HepG2 (cell line): Measurements from ENCODE around the gene PPP1CB. TPM values are rescaled to one million over a fixed set of nuclear protein-coding genes. Genes with fewer than 3 reads are reported as not detected.

Experiments
- ATAC-seq: fragments of 200-7000 bp; cut with Tn5 transposase; 3 replicates; pipeline ENCODE4 v1.9.1; 2020; ENCODE audit warnings: mild to moderate bottlenecking, moderate library complexity
- BruUV-seq: library from RNA; stranded (reverse); fragments of 400-500 nt; replicated peaks from 2 replicates; lab custom pipeline; 2021; lab: Mats Ljungman, UMichigan
- CTCF ChIA-PET: fragments of 300-600 bp; formaldehyde crosslinking; extraction: SDS; loops from one replicate; lab custom pipeline; 2021; ENCODE audit warnings: low total read pairs, inconsistent platforms, low intra/inter-chr PET ratio; lab: Yijun Ruan, JAX
- POLR2A ChIA-PET: fragments of 350-600 bp; sonication (Branson Sonifier 250); formaldehyde crosslinking; loops from one replicate; lab custom pipeline; 2020; ENCODE audit warnings: antibody characterized with exemption, inconsistent platforms; lab: Yijun Ruan, JAX
- DNase-seq: peaks from one replicate; pipeline ENCODE4 v3.0.0-alpha.2; 2015; ENCODE audit warnings: low spot score
- FAIRE-seq: peaks from 3 replicates; lab custom pipeline; 2011; peaks lifted over from hg19 to GRCh38; lab: Jason Lieb, UNC
- H2AFZ ChIP-seq: one replicate; pipeline ENCODE4 v1.6.1; 2011; ENCODE audit warnings: low read length, inconsistent platforms
- H3K27ac ChIP-seq: fragments of 300-600 bp; 3 replicates; pipeline ENCODE4 v1.8.0; 2011; ENCODE audit warnings: mixed run types, mild to moderate bottlenecking, mixed read lengths, low read length, inconsistent platforms; ENCODE audit not compliant: insufficient read depth; ENCODE audit errors: extremely low read length
- H3K27me3 ChIP-seq, 2 experiments: fragments of 200-600 bp in 1 of 2; 2 replicates in 1 of 2; 3 replicates in 1 of 2; pipeline versions ENCODE4 v1.6.0 to v1.8.0; 2011; ENCODE audit warnings: low read length in 2 of 2, mild to moderate bottlenecking in 2 of 2, moderate library complexity in 2 of 2, inconsistent platforms in 1 of 2; ENCODE audit not compliant: insufficient read depth in 2 of 2, control insufficient read depth in 1 of 2
- H3K36me3 ChIP-seq, 2 experiments: fragments of 200-600 bp in 1 of 2; replicated peaks in 1 of 2; 2 replicates in 1 of 2; 3 replicates in 1 of 2; pipeline versions ENCODE4 v1.5.1 to v1.8.0; 2011; ENCODE audit warnings: low read length in 2 of 2, inconsistent platforms in 1 of 2; ENCODE audit not compliant: insufficient read depth in 2 of 2, control insufficient read depth in 1 of 2
- H3K4me1 ChIP-seq: 2 replicates; pipeline ENCODE4 v1.5.1; 2012; ENCODE audit warnings: low read length, inconsistent platforms; ENCODE audit not compliant: insufficient read depth
- H3K4me2 ChIP-seq: 2 replicates; pipeline ENCODE4 v1.6.0; 2011; ENCODE audit warnings: low read depth, low read length, inconsistent platforms
- H3K4me3 ChIP-seq, 3 experiments: fragments of 200-600 bp in 1 of 3; sonication (generic), shearing (Covaris generic) in 1 of 3; replicated peaks in 1 of 3; 2 replicates each; pipeline ENCODE4 v1.5.1; 2011 to 2016; ENCODE audit warnings: low read length in 3 of 3, inconsistent platforms in 2 of 3, low read depth in 2 of 3, mild to moderate bottlenecking in 2 of 3, control low read depth in 1 of 3, mixed read lengths in 1 of 3; ENCODE audit not compliant: insufficient read depth in 1 of 3
- H3K79me2 ChIP-seq: one replicate; pipeline ENCODE4 v1.6.1; 2011; ENCODE audit warnings: low read length, inconsistent platforms; ENCODE audit not compliant: insufficient read depth
- H3K9ac ChIP-seq: 2 replicates; pipeline ENCODE4 v1.6.0; 2011; ENCODE audit warnings: mild to moderate bottlenecking, low read depth, low read length, inconsistent platforms; ENCODE audit not compliant: insufficient read depth
- H3K9me3 ChIP-seq: 2 replicates; pipeline ENCODE4 v1.5.1; 2012; ENCODE audit warnings: mild to moderate bottlenecking, low read length
- H4K20me1 ChIP-seq: 2 replicates; pipeline ENCODE4 v1.6.0; 2011; ENCODE audit warnings: inconsistent platforms, mild to moderate bottlenecking, low read length, moderate library complexity; ENCODE audit not compliant: insufficient read depth
- CC2D1A ChIP-seq: sonication (generic); formaldehyde crosslinking; IDR thresholded peaks from 2 replicates; pipeline ENCODE4 v1.8.1; 2023; ENCODE audit warnings: mild to moderate bottlenecking, missing genetic modification reagents
- MAFK ChIP-seq, 2 experiments: IDR thresholded peaks in 1 of 2; conservative IDR thresholded peaks in 1 of 2; 2 replicates each; pipeline ENCODE4 v1.6.1; 2011; ENCODE audit warnings: improper control_type of control experiment in 2 of 2, low read length in 2 of 2
- MED1 ChIP-seq: sonication (generic); formaldehyde crosslinking; IDR thresholded peaks from 2 replicates; pipeline ENCODE4 v1.4.0; 2020; ENCODE audit warnings: missing genetic modification reagents
- NFE2L2 ChIP-seq: fragments of 150-350 bp; IDR thresholded peaks from 2 replicates; pipeline ENCODE4 v1.6.1; 2014; ENCODE audit warnings: low read length
- NR1H2 ChIP-seq: sonication (generic); formaldehyde crosslinking; IDR thresholded peaks from 2 replicates; pipeline ENCODE4 v1.8.1; 2022; ENCODE audit warnings: low read depth, missing genetic modification reagents, borderline replicate concordance
- PRDM15 ChIP-seq: sonication (generic); formaldehyde crosslinking; IDR thresholded peaks from 2 replicates; pipeline ENCODE4 v1.4.0; 2020; ENCODE audit warnings: missing genetic modification reagents
- SMC3 ChIP-seq: IDR thresholded peaks from 2 replicates; pipeline ENCODE4 v1.6.1; 2011; ENCODE audit warnings: low read length, improper control_type of control experiment
- ZC3H13 ChIP-seq: sonication (generic); formaldehyde crosslinking; IDR thresholded peaks from 2 replicates; pipeline ENCODE4 v1.8.1; 2023; ENCODE audit warnings: mild to moderate bottlenecking, missing genetic modification reagents, moderate library complexity
- ZNF430 ChIP-seq: sonication (generic); formaldehyde crosslinking; IDR thresholded peaks from 2 replicates; pipeline ENCODE4 v1.9.0; 2021; ENCODE audit warnings: mild to moderate bottlenecking, missing genetic modification reagents
- ZNF629 ChIP-seq: sonication (generic); formaldehyde crosslinking; conservative IDR thresholded peaks from 2 replicates; pipeline ENCODE4 v1.5.0; 2020; ENCODE audit warnings: missing genetic modification reagents
- WGBS: methylation state at CpG from one replicate; pipeline ENCODE4 v1.1.6; 2017; ENCODE audit warnings: low lambda C conversion rate; 5-methylcytosine and 5-hydroxymethylcytosine counted together
- in situ Hi-C: cut with HindIII; loops from 2 replicates; pipeline ENCODE4 v1.10.0; 2017; ENCODE audit warnings: low pct_unique_long_range_greater_than_20kb; ENCODE audit not compliant: extremely low pct_ligation_motif_present
- intact Hi-C: fragments of 100-400 bp; cut with micrococcal nuclease; formaldehyde crosslinking; loops from one replicate; pipeline ENCODE4 v1.10.0; 2022; ENCODE audit not compliant: unreplicated experiment
- polyA plus RNA-seq, 8 experiments: library from polyadenylated mRNA; depleted of rRNA in 3 of 8; stranded (reverse) in 7 of 8; unstranded in 1 of 8; fragments of >200 nt; fragmentation: Illumina TruSeq in 4 of 8; extraction: Trizol in 4 of 8; gene quantifications; 2 replicates each; pipeline versions ENCODE4 v1.2.1 to v1.2.3, GENCODE V29; 2011 to 2016; ENCODE audit warnings: low read depth in 4 of 8, missing spikeins in 1 of 8, mixed read lengths in 1 of 8; ENCODE audit not compliant: insufficient read depth in 1 of 8
- total RNA-seq, 5 experiments: library from RNA; depleted of rRNA; stranded (reverse); fragments of >200 nt; fragmentation: Illumina TruSeq; extraction: Trizol; gene quantifications; 2 replicates each; pipeline ENCODE4 v1.2.3, GENCODE V29; 2016; ENCODE audit warnings: low read depth in 1 of 5

PPP1CB gene
- total and polyA plus RNA-seq, 2 of the 13 experiments (the other 11 are each of a cell fraction or from before 2014, with no cell fraction given) = 46.9 to 109 TPM

DNA sequence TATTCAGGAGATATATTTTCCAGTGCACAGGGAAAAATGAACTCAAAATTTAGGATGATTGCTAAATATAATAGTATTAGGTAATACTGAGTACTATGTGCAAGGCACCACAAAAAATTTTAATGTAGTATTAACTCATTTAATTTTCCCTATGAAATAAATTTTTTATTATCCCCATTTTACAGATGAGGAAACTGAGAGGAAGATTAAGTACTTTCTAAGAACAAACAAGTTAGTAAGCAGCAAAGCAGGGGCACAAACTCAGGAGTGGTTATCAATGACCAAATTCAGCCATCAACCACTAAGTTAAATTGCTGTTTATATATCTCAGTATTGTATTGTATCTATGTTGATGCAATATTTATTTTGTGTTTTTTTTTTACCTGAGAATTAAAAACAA, 73.2 kb downstream of the PPP1CB start:
- no peak overlapping the region for H3K27ac ChIP-seq
- TF ChIP-seq SMC3 = no peak
- TF ChIP-seq ZNF629 (CRISPR knock-in tag) = peak; percentile 51
- BruUV-seq = no TSS peak
- DNase-seq (no peak), FAIRE-seq (no peak), ATAC-seq (no peak)
- no peaks in the 10 kb centered on the region for H3K9me3 ChIP-seq
- no peaks in the 10 kb centered on the region for H4K20me1 ChIP-seq
- no peak overlapping the region for H3K9ac ChIP-seq
- ChIA-PET CTCF (no interaction called here), POLR2A (no interaction called here)
- no peak overlapping the region for H3K4me3 ChIP-seq
- intact Hi-C loops = loop anchor here (10.0 kb wide), 1 partner anchor 100 kb away; no protein-coding TSS in a partner anchor
- H3K4me2 ChIP-seq = no peak overlapping the region
- no peaks in the 10 kb centered on the region for H3K27me3 ChIP-seq
- no peaks in the 10 kb centered on the region for H3K36me3 ChIP-seq
- in situ Hi-C loops = loop anchor here (10.0 kb wide), 2 partner anchors 120 to 380 kb away; no protein-coding TSS in a partner anchor
- no peaks in the 10 kb centered on the region for H3K79me2 ChIP-seq
- no peaks in the 10 kb centered on the region for H3K4me1 ChIP-seq
- H2AFZ ChIP-seq = no peak overlapping the region

DNA sequence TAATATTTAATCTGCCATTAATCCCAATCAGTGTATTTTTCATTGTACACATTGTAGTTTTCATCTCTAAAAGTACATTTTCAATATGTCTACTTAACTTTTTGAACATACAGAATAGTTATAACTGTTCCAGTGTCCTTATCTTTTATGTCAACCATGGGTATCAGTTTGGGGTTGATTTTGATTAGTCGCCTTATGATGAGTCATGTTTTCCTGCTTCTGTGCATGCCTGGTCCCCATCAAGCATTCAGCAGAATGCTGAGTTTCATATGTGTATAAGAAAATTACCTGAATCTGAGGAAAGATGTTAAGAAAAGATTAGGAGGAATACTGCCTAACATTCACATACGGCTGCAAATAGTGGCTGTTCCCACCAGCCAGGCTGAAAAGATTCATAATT, 76.8 kb downstream of the PPP1CB start:
- CTCF ChIA-PET = no interaction called here
- intact Hi-C loops = loop anchor here (10.0 kb wide), 1 partner anchor 96 kb away; no protein-coding TSS in a partner anchor
- in situ Hi-C loops = loop anchor here (10.0 kb wide), 2 partner anchors 116 to 376 kb away; no protein-coding TSS in a partner anchor

More for the DNA sequence above, 76.8 kb downstream of the PPP1CB start:
- no peaks in the 10 kb centered on the region for H3K36me3 ChIP-seq
- H3K4me3 ChIP-seq = no peak overlapping the region
- H3K27me3 ChIP-seq = no peaks in the 10 kb centered on the region
- no TSS peak for BruUV-seq
- TF ChIP-seq CC2D1A (CRISPR knock-in tag) (no peak), ZNF430 (CRISPR knock-in tag) (no peak), PRDM15 (CRISPR knock-in tag) (no peak), NR1H2 (no peak), MED1 (no peak), ZC3H13 (no peak), MAFK (conservative IDR thresholded peaks at IDR 0.05 in 1 of 2, IDR thresholded peaks at IDR 0.05 in 1 of 2; ENCODE audit: low read length in 2 of 2) (0 out of 4 replicates have a peak, but pooled peaks have one; percentile 14 to 19), NFE2L2 (peak; percentile 65)
- no peak overlapping the region for H2AFZ ChIP-seq
- POLR2A ChIA-PET = no interaction called here
- 93% methylated on average over 2 of the region's 2 CpGs for WGBS
- no peaks in the 10 kb centered on the region for H4K20me1 ChIP-seq
- no peak overlapping the region for H3K9ac ChIP-seq
- no peaks in the 10 kb centered on the region for H3K9me3 ChIP-seq
- ATAC-seq = no peak
- no peak for FAIRE-seq
- H3K27ac ChIP-seq = no peak overlapping the region
- no peak overlapping the region for H3K4me2 ChIP-seq
- no peak for DNase-seq
- H3K79me2 ChIP-seq = no peaks in the 10 kb centered on the region
- H3K4me1 ChIP-seq = no peaks in the 10 kb centered on the region
